ENCODE measurements around the gene E4F1. TPM values are rescaled to one million over a fixed set of nuclear protein-coding genes. Genes with fewer than 3 reads are reported as not detected.

Gene E4F1
- total and polyA plus RNA-seq, 2 of the 13 experiments (the other 11 are each of a cell fraction or from before 2014, with no cell fraction given), result 13.8 to 19.5 TPM

- TF ChIP-seq ZNF160 (CRISPR knock-in tag; IDR thresholded peaks at IDR 0.05) (no peak), ZBTB25 (CRISPR knock-in tag; IDR thresholded peaks at IDR 0.05) (peak; percentile 14; the same call in 1 of the 2 replicates), HNRNPH1 (optimal IDR thresholded peaks at IDR 0.05; ENCODE audit: low read depth, low read length) (no peak), ZFP82 (CRISPR knock-in tag; IDR thresholded peaks at IDR 0.05; ENCODE audit: borderline replicate concordance) (no peak), ATF2 (CRISPR knock-in tag; IDR thresholded peaks at IDR 0.05) (no peak), ZBTB14 (CRISPR knock-in tag; IDR thresholded peaks at IDR 0.05) (no peak), HES4 (CRISPR knock-in tag; IDR thresholded peaks at IDR 0.05; ENCODE audit: borderline replicate concordance) (no peak), GMEB1 (CRISPR knock-in tag; IDR thresholded peaks at IDR 0.05; ENCODE audit: borderline replicate concordance) (no peak), ZNF362 (CRISPR knock-in tag; IDR thresholded peaks at IDR 0.05; ENCODE audit: borderline replicate concordance) (no peak), POLR2A (IDR thresholded peaks at IDR 0.05; ENCODE audit: insufficient read depth in 1 of 2, low read depth in 2 of 2, low read length in 2 of 2) (peak in 1 of 2 experiments; percentile 58; a peak in 2 of 4 replicates), HMGXB3 (CRISPR knock-in tag; IDR thresholded peaks at IDR 0.05; ENCODE audit: borderline replicate concordance) (no peak), GLI4 (CRISPR knock-in tag; IDR thresholded peaks at IDR 0.05; ENCODE audit: borderline replicate concordance) (no peak), ZNF275 (CRISPR knock-in tag; IDR thresholded peaks at IDR 0.05; ENCODE audit: borderline replicate concordance) (no peak), ONECUT2 (CRISPR knock-in tag; IDR thresholded peaks at IDR 0.05) (no peak), ZBTB7A (CRISPR knock-in tag; IDR thresholded peaks at IDR 0.05) (no peak), TCF12 (IDR thresholded peaks at IDR 0.05) (no peak), TCF12 (CRISPR knock-in tag; IDR thresholded peaks at IDR 0.05) (no peak)
Observed at GRCh38 chr16:2226245-2226793, 2.9 kb downstream of the E4F1 start (continued).
